Gastrocnemius medialis (tissue), 4 donors: ENCODE measurements around the gene RABGAP1L.

Source experiments
- POLR2A ChIP-seq, 2 donors: fragments of 450-650 bp; IDR thresholded peaks; one replicate each; pipeline ENCODE4 v1.6.1; 2017; ENCODE audit warnings: antibody characterized with exemption in 2 of 2, mild to moderate bottlenecking in 2 of 2, moderate library complexity in 2 of 2
- TF ChIP-seq, protein P1 (sequence below), 5 experiments: fragments of 450-650 bp in 3 of 5; fragments of 200-600 bp in 2 of 5; sonication (generic) in 2 of 5; IDR thresholded peaks in 4 of 5; conservative IDR thresholded peaks in 1 of 5; 1 replicate in 4 of 5; 2 replicates in 1 of 5; pipeline ENCODE4 v1.5.1; 2016 to 2019; ENCODE audit warnings: antibody characterized with exemption in 5 of 5, mild to moderate bottlenecking in 3 of 5, moderate library complexity in 3 of 5

DNA sequence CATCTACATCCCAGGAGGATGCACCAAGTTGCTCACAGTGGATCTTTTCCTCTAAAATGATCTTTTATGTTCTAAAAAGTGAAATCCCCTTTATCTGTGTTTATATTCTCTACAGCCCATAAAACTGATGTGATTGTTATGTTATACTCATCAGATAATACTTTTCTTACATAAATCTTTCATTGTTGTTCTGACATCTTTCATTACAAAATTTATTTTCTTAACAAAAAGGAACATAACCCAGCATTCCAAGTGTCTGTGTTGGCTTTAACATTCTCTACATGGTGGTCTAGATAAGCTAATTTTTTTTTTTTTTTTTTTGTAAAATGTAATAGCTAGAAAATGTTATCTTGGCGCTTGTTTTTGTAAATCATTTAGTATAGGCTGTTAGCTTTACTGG, 832.2 kb downstream of the RABGAP1L start:
- TF ChIP-seq, protein P1, sequence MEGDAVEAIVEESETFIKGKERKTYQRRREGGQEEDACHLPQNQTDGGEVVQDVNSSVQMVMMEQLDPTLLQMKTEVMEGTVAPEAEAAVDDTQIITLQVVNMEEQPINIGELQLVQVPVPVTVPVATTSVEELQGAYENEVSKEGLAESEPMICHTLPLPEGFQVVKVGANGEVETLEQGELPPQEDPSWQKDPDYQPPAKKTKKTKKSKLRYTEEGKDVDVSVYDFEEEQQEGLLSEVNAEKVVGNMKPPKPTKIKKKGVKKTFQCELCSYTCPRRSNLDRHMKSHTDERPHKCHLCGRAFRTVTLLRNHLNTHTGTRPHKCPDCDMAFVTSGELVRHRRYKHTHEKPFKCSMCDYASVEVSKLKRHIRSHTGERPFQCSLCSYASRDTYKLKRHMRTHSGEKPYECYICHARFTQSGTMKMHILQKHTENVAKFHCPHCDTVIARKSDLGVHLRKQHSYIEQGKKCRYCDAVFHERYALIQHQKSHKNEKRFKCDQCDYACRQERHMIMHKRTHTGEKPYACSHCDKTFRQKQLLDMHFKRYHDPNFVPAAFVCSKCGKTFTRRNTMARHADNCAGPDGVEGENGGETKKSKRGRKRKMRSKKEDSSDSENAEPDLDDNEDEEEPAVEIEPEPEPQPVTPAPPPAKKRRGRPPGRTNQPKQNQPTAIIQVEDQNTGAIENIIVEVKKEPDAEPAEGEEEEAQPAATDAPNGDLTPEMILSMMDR (IDR thresholded peaks at IDR 0.05 in 4 of 5, conservative IDR thresholded peaks at IDR 0.05 in 1 of 5): no peak
- no peak for TF ChIP-seq POLR2A (IDR thresholded peaks at IDR 0.05)
